Endothelial cell of umbilical vein (primary cell): Measurements from ENCODE around the gene PRRC1. TPM values are rescaled to one million over a fixed set of nuclear protein-coding genes. Genes with fewer than 3 reads are reported as not detected.

Source experiments
- BruUV-seq: library from RNA; stranded (reverse); fragments of 400-500 nt; replicated peaks from 2 replicates; lab custom pipeline; 2021; lab: Mats Ljungman, UMichigan
- CTCF ChIA-PET: fragments of 300-600, 350-600 bp; sonication (Branson Sonifier 250); formaldehyde crosslinking; loops from one replicate; lab custom pipeline; 2021; ENCODE audit warnings: antibody characterized with exemption, inconsistent platforms; lab: Charles Lee
- POLR2A ChIA-PET: fragments of 300-600, 350-600 bp; sonication (Branson Sonifier 250); formaldehyde crosslinking; loops from one replicate; lab custom pipeline; 2021; ENCODE audit warnings: antibody characterized with exemption, inconsistent platforms; lab: Charles Lee
- DNase-seq: peaks from one replicate; pipeline ENCODE4 v3.0.0-alpha.2; 2011; ENCODE audit warnings: low read depth, low spot score
- FAIRE-seq: peaks from 2 replicates; lab custom pipeline; 2011; peaks lifted over from hg19 to GRCh38; lab: Jason Lieb, UNC
- H2AFZ ChIP-seq: 2 replicates; pipeline ENCODE4 v1.6.0; 2012; ENCODE audit warnings: low read depth, low read length, control low read depth, inconsistent platforms
- H3K27ac ChIP-seq: 2 replicates; pipeline ENCODE4 v1.5.1; 2011; ENCODE audit warnings: low read depth, mild to moderate bottlenecking, control low read depth, low read length, moderate library complexity; ENCODE audit not compliant: insufficient read depth
- H3K27me3 ChIP-seq, 2 experiments: 2 replicates each; pipeline versions ENCODE4 v1.6.0 to v1.6.1; 2011; ENCODE audit warnings: low read length in 2 of 2, mixed read lengths in 1 of 2; ENCODE audit not compliant: control insufficient read depth in 2 of 2, insufficient read depth in 2 of 2
- H3K36me3 ChIP-seq, 2 experiments: 2 replicates in 1 of 2; 3 replicates in 1 of 2; pipeline ENCODE4 v1.5.1; 2011; ENCODE audit warnings: low read length in 2 of 2, mild to moderate bottlenecking in 1 of 2, moderate library complexity in 1 of 2; ENCODE audit not compliant: control insufficient read depth in 2 of 2, insufficient read depth in 2 of 2; ENCODE audit errors: extremely low read depth in 1 of 2
- H3K4me1 ChIP-seq: 3 replicates; pipeline ENCODE4 v1.5.1; 2011; ENCODE audit warnings: mild to moderate bottlenecking, low read length; ENCODE audit not compliant: control insufficient read depth, insufficient read depth; ENCODE audit errors: extremely low read depth
- H3K4me2 ChIP-seq: 2 replicates; pipeline ENCODE4 v1.6.1; 2011; ENCODE audit warnings: low read length, control low read depth, mixed read lengths; ENCODE audit not compliant: insufficient read depth
- H3K4me3 ChIP-seq, 3 experiments: fragments of 200-600 bp in 1 of 3; sonication (generic), shearing (Covaris generic) in 1 of 3; replicated peaks in 1 of 3; 2 replicates each; pipeline ENCODE4 v1.5.1; 2011 to 2016; ENCODE audit warnings: control low read depth in 3 of 3, low read length in 3 of 3, mild to moderate bottlenecking in 2 of 3, inconsistent platforms in 1 of 3, low read depth in 1 of 3, moderate library complexity in 1 of 3; ENCODE audit not compliant: insufficient read depth in 1 of 3
- H3K79me2 ChIP-seq: 2 replicates; pipeline ENCODE4 v1.6.0; 2012; ENCODE audit warnings: low read length, inconsistent platforms; ENCODE audit not compliant: control insufficient read depth, insufficient read depth
- H3K9ac ChIP-seq: replicated peaks from 2 replicates; pipeline ENCODE3; 2011; ENCODE audit warnings: low read length, control low read depth; ENCODE audit not compliant: insufficient read depth; ENCODE audit errors: extremely low read depth
- H3K9me1 ChIP-seq: replicated peaks from 3 replicates; pipeline ENCODE4 v1.6.0; 2011; ENCODE audit warnings: mild to moderate bottlenecking, low read length; ENCODE audit not compliant: control insufficient read depth, insufficient read depth; ENCODE audit errors: extremely low read depth
- H3K9me3 ChIP-seq: replicated peaks from 2 replicates; pipeline ENCODE4 v1.5.1; 2012; ENCODE audit warnings: low read length, inconsistent platforms; ENCODE audit not compliant: control insufficient read depth, insufficient read depth
- H4K20me1 ChIP-seq: replicated peaks from 2 replicates; pipeline ENCODE3; 2011; ENCODE audit warnings: mild to moderate bottlenecking, low read length; ENCODE audit not compliant: control insufficient read depth, insufficient read depth; ENCODE audit errors: extremely low read depth
- EZH2 ChIP-seq: IDR thresholded peaks from 2 replicates; pipeline ENCODE4 v1.6.1; 2012; ENCODE audit warnings: borderline replicate concordance, low read depth, mild to moderate bottlenecking, moderate library complexity, low read length, inconsistent platforms; ENCODE audit not compliant: severe bottlenecking
- FOS ChIP-seq: IDR thresholded peaks from 2 replicates; pipeline ENCODE4 v1.6.1; 2011; ENCODE audit warnings: mild to moderate bottlenecking, low read length, moderate library complexity, borderline replicate concordance; ENCODE audit not compliant: insufficient read depth
- GATA2 ChIP-seq: IDR thresholded peaks from 2 replicates; pipeline ENCODE4 v1.7.0; 2011; ENCODE audit warnings: low read depth, mild to moderate bottlenecking, moderate library complexity, mixed read lengths, low read length; ENCODE audit not compliant: insufficient read length, insufficient read depth
- JUN ChIP-seq: IDR thresholded peaks from 2 replicates; pipeline ENCODE4 v1.6.1; 2011; ENCODE audit warnings: borderline replicate concordance, low read depth; ENCODE audit not compliant: insufficient read length, insufficient read depth
- MYC ChIP-seq: IDR thresholded peaks from one replicate; pipeline ENCODE4 v1.6.1; 2011; ENCODE audit warnings: mild to moderate bottlenecking, low read depth, low read length
- POLR2A ChIP-seq: IDR thresholded peaks from 2 replicates; pipeline ENCODE4 v1.6.1; 2012; ENCODE audit warnings: low read depth, mild to moderate bottlenecking, control low read depth, low read length
- POLR2AphosphoS5 ChIP-seq: IDR thresholded peaks from 2 replicates; pipeline ENCODE4 v1.6.1; 2012; ENCODE audit warnings: low read depth, mild to moderate bottlenecking, control low read depth, low read length, moderate library complexity; ENCODE audit not compliant: insufficient read depth
- dilution Hi-C: fragments of 300-500 bp; cut with MboI; formaldehyde crosslinking; loops from one replicate; pipeline ENCODE4 v1.15.0; 2019; ENCODE audit warnings: low sequenced_read_pairs; ENCODE audit not compliant: extremely low pct_ligation_motif_present
- intact Hi-C: fragments of 100-400 bp; cut with micrococcal nuclease; formaldehyde crosslinking; loops from one replicate; pipeline ENCODE4 v1.10.0; 2022
- polyA plus RNA-seq, 4 experiments: library from polyadenylated mRNA; depleted of rRNA in 3 of 4; stranded (reverse) in 3 of 4; unstranded in 1 of 4; fragments of >200 nt; gene quantifications; 2 replicates each; pipeline versions ENCODE4 v1.2.1 to v1.2.3, GENCODE V29; 2011 to 2012; ENCODE audit warnings: missing spikeins in 1 of 4
- total RNA-seq: library from RNA; stranded (reverse); gene quantifications from 2 replicates; pipeline ENCODE4 v1.2.3, GENCODE V29; 2021
- TF ChIP-seq, protein P1 (sequence below): IDR thresholded peaks from 2 replicates; pipeline ENCODE4 v1.6.1; 2011; ENCODE audit not compliant: insufficient read depth, insufficient read length
- TF ChIP-seq, protein P2 (sequence below), 2 donors: IDR thresholded peaks; 1 replicate in 1 of 2; 2 replicates in 1 of 2; pipeline ENCODE4 v1.5.1; 2011; ENCODE audit warnings: low read length in 2 of 2, mild to moderate bottlenecking in 2 of 2, moderate library complexity in 2 of 2, control low read depth in 1 of 2, inconsistent platforms in 1 of 2, low read depth in 1 of 2; ENCODE audit not compliant: insufficient read depth in 1 of 2; ENCODE audit errors: extremely low read depth in 1 of 2

Gene PRRC1
- total and polyA plus RNA-seq, 2 donors (not counting 3 experiments of a cell fraction or from before 2014, with no cell fraction given): 64.4 to 77.6 TPM

- TF ChIP-seq POLR2A: no peak
- TF ChIP-seq EZH2: no peak
Observed at GRCh38 chr5:127551410-127552041, 34.1 kb downstream of the PRRC1 start.

GRCh38 chr5:127555826-127556225 is 38.4 kb downstream of the PRRC1 start:
- Histone ChIP-seq H3K9me1 (no peaks in the 10 kb centered on the region), H3K4me3 (no peak overlapping the region), H3K27me3 (no peaks in the 10 kb centered on the region), H3K4me2 (no peak overlapping the region), H3K36me3 (peaks cover 7 to 13% of the 10 kb centered on the region in 2 experiments), H4K20me1 (peaks cover 2% of the 10 kb centered on the region), H3K9me3 (no peaks in the 10 kb centered on the region), H3K4me1 (no peaks in the 10 kb centered on the region), H2AFZ (no peak overlapping the region), H3K79me2 (no peaks in the 10 kb centered on the region), H3K27ac (no peak overlapping the region), H3K9ac (no peak overlapping the region)
- BruUV-seq: no TSS peak
- DNase-seq (no peak), FAIRE-seq (no peak)
- no peak for TF ChIP-seq POLR2AphosphoS5
- TF ChIP-seq, protein P1, sequence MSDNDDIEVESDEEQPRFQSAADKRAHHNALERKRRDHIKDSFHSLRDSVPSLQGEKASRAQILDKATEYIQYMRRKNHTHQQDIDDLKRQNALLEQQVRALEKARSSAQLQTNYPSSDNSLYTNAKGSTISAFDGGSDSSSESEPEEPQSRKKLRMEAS: no peak
- TF ChIP-seq EZH2: no peak
- no peak for TF ChIP-seq GATA2
- TF ChIP-seq, protein P2, sequence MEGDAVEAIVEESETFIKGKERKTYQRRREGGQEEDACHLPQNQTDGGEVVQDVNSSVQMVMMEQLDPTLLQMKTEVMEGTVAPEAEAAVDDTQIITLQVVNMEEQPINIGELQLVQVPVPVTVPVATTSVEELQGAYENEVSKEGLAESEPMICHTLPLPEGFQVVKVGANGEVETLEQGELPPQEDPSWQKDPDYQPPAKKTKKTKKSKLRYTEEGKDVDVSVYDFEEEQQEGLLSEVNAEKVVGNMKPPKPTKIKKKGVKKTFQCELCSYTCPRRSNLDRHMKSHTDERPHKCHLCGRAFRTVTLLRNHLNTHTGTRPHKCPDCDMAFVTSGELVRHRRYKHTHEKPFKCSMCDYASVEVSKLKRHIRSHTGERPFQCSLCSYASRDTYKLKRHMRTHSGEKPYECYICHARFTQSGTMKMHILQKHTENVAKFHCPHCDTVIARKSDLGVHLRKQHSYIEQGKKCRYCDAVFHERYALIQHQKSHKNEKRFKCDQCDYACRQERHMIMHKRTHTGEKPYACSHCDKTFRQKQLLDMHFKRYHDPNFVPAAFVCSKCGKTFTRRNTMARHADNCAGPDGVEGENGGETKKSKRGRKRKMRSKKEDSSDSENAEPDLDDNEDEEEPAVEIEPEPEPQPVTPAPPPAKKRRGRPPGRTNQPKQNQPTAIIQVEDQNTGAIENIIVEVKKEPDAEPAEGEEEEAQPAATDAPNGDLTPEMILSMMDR (IDR thresholded peaks at IDR 0.05; ENCODE audit: extremely low read depth in 1 of 2, insufficient read depth in 1 of 2, low read depth in 1 of 2, low read length in 2 of 2): no peak
- TF ChIP-seq JUN: no peak
- TF ChIP-seq FOS: no peak
- TF ChIP-seq POLR2A: no peak
- no peak for TF ChIP-seq MYC
- ChIA-PET POLR2A (no interaction called here), CTCF (no interaction called here)
- intact Hi-C loops: no loop called here
- dilution Hi-C loops: no loop called here

More at GRCh38 chr5:127551410-127552041, 34.1 kb downstream of the PRRC1 start:
- no peak overlapping the region for H2AFZ ChIP-seq
- BruUV-seq: no TSS peak
- peaks cover 7 to 22% of the 10 kb centered on the region in 2 experiments for H3K36me3 ChIP-seq
- dilution Hi-C loops: no loop called here
- ChIA-PET POLR2A (no interaction called here), CTCF (interaction anchor here (1.3 kb wide), 1 partner anchor 13 kb away, joined by 4 read pairs; no protein-coding TSS in a partner anchor)
- peaks cover 2% of the 10 kb centered on the region for H4K20me1 ChIP-seq
- H3K79me2 ChIP-seq: peaks cover under 1% of the 10 kb centered on the region
- no peak overlapping the region for H3K4me3 ChIP-seq
- FAIRE-seq: no peak
- H3K4me2 ChIP-seq: no peak overlapping the region
- intact Hi-C loops: no loop called here
- no peaks in the 10 kb centered on the region for H3K9me3 ChIP-seq
- no peaks in the 10 kb centered on the region for H3K27me3 ChIP-seq
- H3K9me1 ChIP-seq: no peaks in the 10 kb centered on the region
- H3K4me1 ChIP-seq: no peaks in the 10 kb centered on the region
- DNase-seq: no peak
- H3K9ac ChIP-seq: no peak overlapping the region
- H3K27ac ChIP-seq: no peak overlapping the region
